ENCODE results near the gene SLC25A43.

Gene SLC25A43

DNA sequence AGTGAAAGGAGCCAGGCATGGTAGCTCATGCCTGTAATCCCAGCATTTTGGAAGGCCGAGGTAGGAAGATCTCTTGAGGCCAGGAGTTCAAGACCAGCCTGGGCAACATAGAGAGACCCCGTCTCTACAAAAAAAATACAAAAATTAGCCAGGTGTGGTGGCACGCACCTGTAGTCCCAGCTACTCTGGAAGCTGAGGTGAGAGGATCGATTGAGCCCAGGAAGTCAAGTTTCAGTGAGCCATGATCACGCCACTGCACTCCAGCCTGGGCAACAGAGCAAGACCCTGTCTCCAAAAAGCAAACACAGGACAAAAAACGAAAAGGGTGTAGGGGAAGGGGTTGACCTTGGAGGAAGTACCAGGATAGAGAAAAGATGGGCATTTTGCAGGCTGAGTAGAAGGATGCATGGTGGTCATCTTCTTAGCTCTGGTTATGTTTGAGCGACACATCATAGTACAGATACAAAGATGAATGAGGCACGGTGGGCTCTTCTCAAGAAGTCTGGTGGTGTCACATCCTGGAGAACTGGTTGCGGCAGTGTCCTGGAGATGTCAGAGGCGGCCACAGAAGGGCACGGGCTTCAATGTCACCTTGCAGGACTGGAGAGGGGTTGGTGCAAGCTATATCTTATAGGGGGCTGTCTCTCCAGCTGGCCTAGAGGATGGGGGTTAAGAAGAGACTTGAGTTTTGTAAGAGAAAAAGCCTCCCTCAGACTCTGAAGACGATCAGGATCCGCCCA is 101.1 kb downstream of the SLC25A43 start:
- DNase-seq = no peak

DNA sequence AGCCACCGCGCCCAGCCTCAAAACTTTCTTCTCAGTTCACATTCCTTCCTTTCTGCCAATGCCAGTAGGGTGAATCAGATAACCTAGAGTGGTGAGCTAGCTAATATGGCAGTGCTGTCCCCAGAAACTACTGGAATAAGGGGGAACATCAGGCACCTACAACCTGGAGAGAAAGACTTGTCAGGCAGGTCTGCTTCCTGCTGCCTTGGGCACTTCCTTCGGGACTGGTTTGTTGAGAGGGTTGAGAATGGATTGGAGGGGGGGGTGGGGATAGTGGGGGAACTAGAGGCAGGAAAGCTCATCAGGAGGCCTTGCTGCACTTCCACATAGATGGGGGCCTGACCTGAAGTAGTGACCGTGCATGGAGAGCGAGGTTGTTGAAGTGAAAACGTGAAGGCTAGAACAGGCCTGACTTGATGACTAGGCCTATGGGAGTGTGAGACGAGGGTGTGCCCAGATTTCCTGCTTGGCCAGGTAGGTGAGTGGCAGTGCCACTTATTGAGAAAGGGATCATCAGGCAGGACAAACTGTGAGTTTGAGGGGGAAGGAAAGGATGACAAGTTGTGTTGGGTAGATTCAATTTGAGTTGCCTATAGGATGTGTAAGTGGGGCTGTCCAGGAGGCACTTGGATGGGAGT is 102.5 kb downstream of the SLC25A43 start:
- DNase-seq = no peak

DNA sequence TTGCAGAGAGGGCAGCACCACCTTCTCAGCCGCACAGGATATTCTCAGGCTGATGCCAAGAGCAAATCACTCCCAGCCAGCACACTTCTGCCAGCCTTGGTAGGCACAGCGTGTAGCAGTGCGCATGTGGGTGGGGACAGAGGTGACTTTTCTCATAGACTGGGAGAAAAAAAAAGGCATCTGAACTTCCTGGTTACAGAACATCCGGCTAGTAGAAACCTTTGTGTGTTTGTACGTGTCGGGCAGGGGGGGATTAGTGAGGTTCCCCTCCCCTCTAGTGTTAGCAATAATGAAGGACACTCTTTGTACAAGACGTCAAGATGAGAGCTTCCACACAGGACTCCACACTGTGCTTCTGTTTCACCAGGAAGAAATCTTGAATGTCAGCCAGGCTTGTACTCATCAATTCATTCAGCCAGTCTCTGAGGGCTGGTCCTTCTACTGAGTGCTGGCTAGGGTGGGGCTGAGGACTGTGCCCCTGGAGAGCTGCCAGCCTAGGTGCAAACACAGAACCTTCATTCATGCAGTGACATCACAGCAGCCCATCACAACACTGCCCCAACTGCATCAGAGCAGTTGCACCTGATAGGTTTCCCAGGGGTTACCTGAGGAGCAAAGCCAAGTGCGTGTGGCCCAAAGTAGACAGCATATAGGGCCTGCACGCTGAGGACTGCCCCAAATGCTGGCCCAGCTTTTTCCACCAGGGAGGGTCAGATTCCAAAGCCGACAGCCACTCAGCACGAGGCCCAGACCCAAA is 103.8 kb downstream of the SLC25A43 start:
- peak in 1 of 2 experiments; percentile 16 for DNase-seq

DNA sequence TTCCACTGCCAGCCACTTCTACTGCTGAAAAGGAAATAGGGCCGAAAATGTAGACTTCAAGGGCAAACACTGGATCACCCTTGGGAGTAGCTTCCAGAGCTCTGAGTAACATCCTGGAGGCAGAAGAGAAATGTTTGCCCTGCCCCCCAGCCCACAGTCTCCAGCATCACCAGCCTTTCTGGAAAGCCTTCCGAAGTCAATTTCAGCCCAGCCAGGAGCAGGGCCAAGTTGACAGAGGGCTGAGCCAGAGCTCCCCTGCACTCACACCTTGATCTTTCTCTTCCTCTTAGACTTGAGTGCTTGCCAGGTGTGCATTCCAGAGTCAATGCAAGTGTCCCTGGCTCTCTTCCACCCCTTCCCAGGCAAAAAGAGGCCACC is 104.3 kb downstream of the SLC25A43 start:
- no peak for DNase-seq
